Measurements from ENCODE around the gene SH2D1A. TPM values are rescaled to one million over a fixed set of nuclear protein-coding genes. Genes with fewer than 3 reads are reported as not detected.

The SH2D1A gene
- total RNA-seq, 4 donors from 2014 or later = not detected

DNA sequence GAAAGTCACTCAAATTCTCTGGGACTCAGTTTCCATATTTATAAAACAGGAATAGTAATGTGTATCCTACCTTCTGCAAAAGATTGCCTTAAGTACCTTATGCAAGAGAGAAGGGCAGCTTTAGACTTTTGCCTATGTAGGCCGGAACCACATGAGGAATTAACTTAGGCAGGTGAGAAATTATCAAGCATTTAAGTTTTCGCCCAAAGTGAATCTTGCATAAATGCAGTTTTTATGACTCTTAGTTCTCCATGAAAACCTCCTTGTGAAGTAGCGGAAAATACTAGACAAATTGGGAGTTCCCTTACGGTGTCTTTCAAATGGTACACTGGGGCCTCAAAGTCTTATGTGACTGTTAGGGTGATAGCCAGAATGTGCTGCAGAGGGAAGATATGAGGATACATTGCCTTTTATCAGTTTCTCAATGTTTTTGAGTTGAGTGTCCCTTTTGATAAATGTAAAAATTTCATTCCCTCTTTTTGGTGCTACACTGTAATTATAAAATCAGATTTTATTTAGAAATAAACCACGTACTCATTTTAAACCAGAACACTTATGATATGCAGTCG is 2.6 kb downstream of the SH2D1A start:
- H3K27ac ChIP-seq = no peak overlapping the region
- no peak for ATAC-seq

DNA sequence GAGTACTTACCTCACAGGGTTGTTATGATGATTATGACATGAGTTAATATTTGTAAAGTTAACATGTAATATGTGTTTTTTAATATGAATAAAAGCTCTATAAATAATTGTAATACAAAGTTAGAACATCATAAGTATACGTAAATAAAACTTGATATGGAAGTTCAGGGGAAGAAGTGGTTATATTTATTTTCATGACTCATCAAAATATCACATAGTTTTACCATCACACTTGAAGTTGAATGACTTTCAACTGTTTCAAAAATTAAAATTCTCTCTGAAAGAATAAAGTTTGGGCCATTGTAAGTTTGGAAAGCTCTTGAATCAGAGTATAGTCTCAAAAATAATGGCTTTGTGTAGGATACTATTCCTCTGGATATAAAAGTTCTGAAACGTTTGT is 8.3 kb downstream of the SH2D1A start:
- intact Hi-C loops (cut with DNase I; ENCODE audit: low total_unique reads) = no loop called here
- Histone ChIP-seq H3K4me3 (no peak overlapping the region), H3K4me1 (no peaks in the 10 kb centered on the region), H3K27ac (no peak overlapping the region), H3K36me3 (no peaks in the 10 kb centered on the region), H3K9me3 (no peaks in the 10 kb centered on the region), H3K27me3 (no peaks in the 10 kb centered on the region)
- ATAC-seq = no peak
- in situ Hi-C loops (cut with MboI; ENCODE audit: low sequenced_read_pairs in 4 of 4) = no loop called here
- DNase-seq = no peak
- TF ChIP-seq, protein P1, sequence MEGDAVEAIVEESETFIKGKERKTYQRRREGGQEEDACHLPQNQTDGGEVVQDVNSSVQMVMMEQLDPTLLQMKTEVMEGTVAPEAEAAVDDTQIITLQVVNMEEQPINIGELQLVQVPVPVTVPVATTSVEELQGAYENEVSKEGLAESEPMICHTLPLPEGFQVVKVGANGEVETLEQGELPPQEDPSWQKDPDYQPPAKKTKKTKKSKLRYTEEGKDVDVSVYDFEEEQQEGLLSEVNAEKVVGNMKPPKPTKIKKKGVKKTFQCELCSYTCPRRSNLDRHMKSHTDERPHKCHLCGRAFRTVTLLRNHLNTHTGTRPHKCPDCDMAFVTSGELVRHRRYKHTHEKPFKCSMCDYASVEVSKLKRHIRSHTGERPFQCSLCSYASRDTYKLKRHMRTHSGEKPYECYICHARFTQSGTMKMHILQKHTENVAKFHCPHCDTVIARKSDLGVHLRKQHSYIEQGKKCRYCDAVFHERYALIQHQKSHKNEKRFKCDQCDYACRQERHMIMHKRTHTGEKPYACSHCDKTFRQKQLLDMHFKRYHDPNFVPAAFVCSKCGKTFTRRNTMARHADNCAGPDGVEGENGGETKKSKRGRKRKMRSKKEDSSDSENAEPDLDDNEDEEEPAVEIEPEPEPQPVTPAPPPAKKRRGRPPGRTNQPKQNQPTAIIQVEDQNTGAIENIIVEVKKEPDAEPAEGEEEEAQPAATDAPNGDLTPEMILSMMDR (IDR thresholded peaks at IDR 0.05 in 4 of 5, conservative IDR thresholded peaks at IDR 0.05 in 1 of 5) = no peak
- TF ChIP-seq POLR2A (IDR thresholded peaks at IDR 0.05) = no peak

More for the DNA sequence above, 2.6 kb downstream of the SH2D1A start:
- TF ChIP-seq, protein P1 (IDR thresholded peaks at IDR 0.05 in 4 of 5, conservative IDR thresholded peaks at IDR 0.05 in 1 of 5) = no peak
- no peak for TF ChIP-seq POLR2A (IDR thresholded peaks at IDR 0.05)
- no peak overlapping the region for H3K4me3 ChIP-seq
- no peaks in the 10 kb centered on the region for H3K36me3 ChIP-seq
- in situ Hi-C loops (cut with MboI; ENCODE audit: low sequenced_read_pairs in 4 of 4) (no loop called here), intact Hi-C loops (cut with DNase I; ENCODE audit: low total_unique reads) (no loop called here)
- no peaks in the 10 kb centered on the region for H3K4me1 ChIP-seq
- no peak for DNase-seq
- H3K9me3 ChIP-seq = no peaks in the 10 kb centered on the region
- H3K27me3 ChIP-seq = no peaks in the 10 kb centered on the region

DNA sequence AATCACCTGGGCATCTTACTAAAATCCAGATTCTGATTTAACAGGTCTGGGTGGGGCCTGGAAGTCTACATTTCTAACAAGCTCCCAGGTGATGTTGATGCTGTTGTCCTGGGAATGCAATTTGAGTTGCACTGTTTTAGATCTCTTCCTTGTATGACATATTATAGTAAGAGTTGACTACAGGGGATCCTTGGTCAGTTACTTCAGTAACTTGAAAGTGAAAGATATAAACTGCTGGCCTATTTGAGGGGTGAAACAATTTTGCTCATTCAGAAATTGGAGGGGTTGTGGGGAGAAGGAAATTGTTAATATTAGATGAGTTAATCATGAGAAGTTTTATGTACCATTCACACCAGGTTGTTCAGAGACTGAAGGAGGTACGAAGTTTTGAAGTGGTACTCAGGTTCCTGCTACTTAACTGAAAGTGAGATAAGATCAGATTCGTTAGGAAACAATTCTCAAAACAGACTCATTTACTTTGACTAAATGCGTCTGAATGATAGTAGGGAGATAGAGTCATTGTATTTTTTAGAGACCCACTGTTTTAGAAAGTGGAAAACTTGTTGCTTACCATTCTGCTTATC is 12.5 kb downstream of the SH2D1A start:
- Histone ChIP-seq H3K36me3 (no peaks in the 10 kb centered on the region), H3K9me3 (no peaks in the 10 kb centered on the region), H3K4me1 (no peaks in the 10 kb centered on the region), H3K27me3 (no peaks in the 10 kb centered on the region), H3K27ac (no peak overlapping the region), H3K4me3 (no peak overlapping the region)
- ATAC-seq (no peak), DNase-seq (no peak)
- intact Hi-C loops (cut with DNase I; ENCODE audit: low total_unique reads) (no loop called here), in situ Hi-C loops (cut with MboI; ENCODE audit: low sequenced_read_pairs in 4 of 4) (no loop called here)
- TF ChIP-seq POLR2A (IDR thresholded peaks at IDR 0.05) = no peak
- TF ChIP-seq, protein P1 (IDR thresholded peaks at IDR 0.05 in 4 of 5, conservative IDR thresholded peaks at IDR 0.05 in 1 of 5) = no peak

DNA sequence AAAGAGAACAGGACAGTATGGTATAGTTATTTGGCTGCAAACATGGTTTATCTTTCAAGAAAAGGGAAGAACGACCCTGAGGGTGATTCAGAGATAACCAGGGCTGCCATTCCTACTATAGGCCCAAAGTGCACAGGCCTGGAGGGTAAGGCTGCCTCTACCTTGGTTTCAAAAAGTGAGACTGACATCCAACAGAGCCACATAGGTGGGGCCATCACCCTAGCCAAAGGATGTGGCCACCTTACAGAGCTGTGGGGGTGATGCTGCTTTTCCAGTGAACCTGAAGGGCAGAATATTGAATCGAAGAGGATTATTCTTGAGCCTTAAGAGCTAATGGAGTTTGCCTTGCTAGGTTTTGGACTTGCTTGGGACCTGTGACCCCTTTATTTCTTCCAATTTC is 15.7 kb downstream of the SH2D1A start:
- TF ChIP-seq, protein P1 (IDR thresholded peaks at IDR 0.05 in 4 of 5, conservative IDR thresholded peaks at IDR 0.05 in 1 of 5) = no peak
- no peak for TF ChIP-seq POLR2A (IDR thresholded peaks at IDR 0.05)
- ATAC-seq (no peak), DNase-seq (no peak)
- in situ Hi-C loops (cut with MboI; ENCODE audit: low sequenced_read_pairs in 4 of 4) (no loop called here), intact Hi-C loops (cut with DNase I; ENCODE audit: low total_unique reads) (no loop called here)
- no peaks in the 10 kb centered on the region for H3K36me3 ChIP-seq
- H3K9me3 ChIP-seq = no peaks in the 10 kb centered on the region
- no peaks in the 10 kb centered on the region for H3K4me1 ChIP-seq
- no peak overlapping the region for H3K27ac ChIP-seq
- H3K27me3 ChIP-seq = no peaks in the 10 kb centered on the region
- no peak overlapping the region for H3K4me3 ChIP-seq

DNA sequence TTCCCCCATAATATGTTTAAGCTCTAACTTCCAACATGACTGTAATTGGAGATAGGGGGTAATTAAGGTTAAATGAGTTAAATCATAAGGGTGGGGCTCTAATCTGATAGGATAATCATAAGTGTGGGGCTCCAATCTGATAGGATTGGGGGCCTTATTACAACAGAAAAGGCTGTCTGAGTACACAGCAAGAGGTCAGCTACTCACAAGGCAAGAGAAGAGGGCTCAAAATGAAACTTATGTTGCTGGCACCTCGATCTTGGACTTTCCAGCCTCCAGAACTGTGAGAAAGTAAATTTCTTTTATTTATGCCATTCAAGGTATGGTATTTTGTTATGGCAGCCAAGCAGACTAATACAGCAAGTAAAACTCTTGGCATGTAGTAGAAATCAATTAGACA is 16.4 kb downstream of the SH2D1A start:
- Histone ChIP-seq H3K36me3 (no peaks in the 10 kb centered on the region), H3K9me3 (no peaks in the 10 kb centered on the region), H3K4me1 (no peaks in the 10 kb centered on the region), H3K4me3 (no peak overlapping the region), H3K27ac (no peak overlapping the region), H3K27me3 (no peaks in the 10 kb centered on the region)
- DNase-seq (no peak), ATAC-seq (no peak)
- no peak for TF ChIP-seq POLR2A (IDR thresholded peaks at IDR 0.05)
- TF ChIP-seq, protein P1 (IDR thresholded peaks at IDR 0.05 in 4 of 5, conservative IDR thresholded peaks at IDR 0.05 in 1 of 5) = no peak
- in situ Hi-C loops (cut with MboI; ENCODE audit: low sequenced_read_pairs in 4 of 4) = no loop called here
- intact Hi-C loops (cut with DNase I; ENCODE audit: low total_unique reads) = no loop called here
